NB4 (cell line): ENCODE measurements around the gene FNDC11.

ENCODE experiments used
- DNase-seq: peaks from one replicate; pipeline ENCODE4 v3.0.0; 2010; ENCODE audit warnings: low read depth
- H3K4me3 ChIP-seq: one replicate; pipeline ENCODE4 v1.5.1; 2011; ENCODE audit warnings: mild to moderate bottlenecking, low read depth, low read length, moderate library complexity
- MYC ChIP-seq: IDR thresholded peaks from 2 replicates; pipeline ENCODE4 v1.6.1; 2011; ENCODE audit warnings: low read depth, low read length
- POLR2A ChIP-seq: IDR thresholded peaks from 2 replicates; pipeline ENCODE4 v1.6.1; 2011; ENCODE audit warnings: mild to moderate bottlenecking; ENCODE audit not compliant: insufficient read length; ENCODE audit errors: extremely low read depth
- TF ChIP-seq, protein P1 (sequence below): IDR thresholded peaks from one replicate; pipeline ENCODE4 v1.5.1; 2012; ENCODE audit warnings: low read depth, low read length
- TF ChIP-seq, protein P2 (sequence below): IDR thresholded peaks from 2 replicates; pipeline ENCODE4 v1.6.1; 2011; ENCODE audit warnings: low read depth, low read length

The FNDC11 gene

DNA sequence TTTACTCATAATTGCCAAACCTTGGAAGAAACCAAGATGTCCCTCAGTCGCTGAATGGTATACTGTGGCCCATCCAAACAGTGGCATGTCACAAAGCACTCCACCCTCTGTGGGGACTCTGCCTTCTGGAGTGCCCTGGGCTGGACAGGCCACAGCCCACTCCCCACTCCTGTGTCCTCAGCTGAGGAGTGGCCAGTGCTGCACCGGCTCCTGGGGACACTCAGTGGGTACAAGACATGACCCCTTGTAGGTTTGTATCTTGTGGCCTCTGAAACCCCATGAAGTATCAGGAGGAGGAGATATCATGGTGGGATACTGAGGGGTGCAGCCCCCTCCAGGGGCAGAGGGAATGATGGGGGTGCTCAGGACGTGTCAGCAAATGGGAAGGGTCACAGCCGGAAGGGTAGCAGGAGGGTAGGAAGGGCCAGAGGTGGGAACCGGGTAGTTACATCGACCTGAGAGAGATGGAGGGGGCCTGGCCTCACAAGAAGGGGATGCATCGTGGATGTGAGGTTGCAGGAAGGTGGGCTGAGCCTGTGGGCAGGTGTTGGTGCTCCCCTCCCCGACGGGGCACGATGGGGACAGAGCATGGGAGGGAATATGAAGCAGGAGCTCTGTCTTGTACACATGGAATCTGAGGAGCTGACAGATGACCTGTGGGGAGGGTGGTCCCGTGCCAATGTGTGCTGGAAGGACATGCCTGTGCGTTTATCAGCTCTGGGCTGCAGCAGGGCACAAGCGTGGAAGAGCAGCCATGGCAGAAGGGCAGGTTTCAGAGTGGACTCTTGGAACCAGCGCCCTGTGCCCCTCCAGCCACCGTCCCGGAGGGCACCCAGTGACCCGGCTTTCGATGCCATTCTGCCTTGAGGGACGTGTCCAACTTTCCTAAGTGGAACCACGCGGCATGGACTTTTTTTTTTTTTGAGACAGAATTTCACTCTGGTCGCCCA is 31.9 kb downstream of the FNDC11 start:
- TF ChIP-seq MYC (no peak), POLR2A (no peak)
- TF ChIP-seq, protein P1, sequence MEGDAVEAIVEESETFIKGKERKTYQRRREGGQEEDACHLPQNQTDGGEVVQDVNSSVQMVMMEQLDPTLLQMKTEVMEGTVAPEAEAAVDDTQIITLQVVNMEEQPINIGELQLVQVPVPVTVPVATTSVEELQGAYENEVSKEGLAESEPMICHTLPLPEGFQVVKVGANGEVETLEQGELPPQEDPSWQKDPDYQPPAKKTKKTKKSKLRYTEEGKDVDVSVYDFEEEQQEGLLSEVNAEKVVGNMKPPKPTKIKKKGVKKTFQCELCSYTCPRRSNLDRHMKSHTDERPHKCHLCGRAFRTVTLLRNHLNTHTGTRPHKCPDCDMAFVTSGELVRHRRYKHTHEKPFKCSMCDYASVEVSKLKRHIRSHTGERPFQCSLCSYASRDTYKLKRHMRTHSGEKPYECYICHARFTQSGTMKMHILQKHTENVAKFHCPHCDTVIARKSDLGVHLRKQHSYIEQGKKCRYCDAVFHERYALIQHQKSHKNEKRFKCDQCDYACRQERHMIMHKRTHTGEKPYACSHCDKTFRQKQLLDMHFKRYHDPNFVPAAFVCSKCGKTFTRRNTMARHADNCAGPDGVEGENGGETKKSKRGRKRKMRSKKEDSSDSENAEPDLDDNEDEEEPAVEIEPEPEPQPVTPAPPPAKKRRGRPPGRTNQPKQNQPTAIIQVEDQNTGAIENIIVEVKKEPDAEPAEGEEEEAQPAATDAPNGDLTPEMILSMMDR: no peak
- TF ChIP-seq, protein P2, sequence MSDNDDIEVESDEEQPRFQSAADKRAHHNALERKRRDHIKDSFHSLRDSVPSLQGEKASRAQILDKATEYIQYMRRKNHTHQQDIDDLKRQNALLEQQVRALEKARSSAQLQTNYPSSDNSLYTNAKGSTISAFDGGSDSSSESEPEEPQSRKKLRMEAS: no peak
- no peak for DNase-seq
- no peak overlapping the region for H3K4me3 ChIP-seq

DNA sequence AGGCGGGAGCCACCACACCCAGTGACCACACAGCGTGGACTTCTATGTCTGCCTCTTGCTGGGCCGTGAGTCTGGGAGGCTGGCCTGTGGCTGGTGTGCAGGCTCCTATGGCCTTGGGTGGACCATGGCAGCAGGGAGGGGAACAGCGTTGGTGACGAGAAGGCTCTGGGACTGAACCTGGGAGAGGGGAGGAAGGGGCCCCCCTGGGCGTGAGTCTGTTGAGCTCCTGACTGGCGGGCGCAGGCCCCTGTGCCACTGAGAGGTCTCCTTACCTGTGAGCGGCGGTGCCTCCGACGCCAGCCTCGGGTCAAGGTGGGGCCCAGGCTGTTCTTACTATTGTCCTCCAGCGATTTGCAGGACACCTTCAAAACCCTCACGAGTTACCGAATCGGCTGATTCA is 32.8 kb downstream of the FNDC11 start:
- TF ChIP-seq, protein P1: no peak
- TF ChIP-seq POLR2A (no peak), MYC (no peak)
- TF ChIP-seq, protein P2: no peak
- no peak overlapping the region for H3K4me3 ChIP-seq
- no peak for DNase-seq

DNA sequence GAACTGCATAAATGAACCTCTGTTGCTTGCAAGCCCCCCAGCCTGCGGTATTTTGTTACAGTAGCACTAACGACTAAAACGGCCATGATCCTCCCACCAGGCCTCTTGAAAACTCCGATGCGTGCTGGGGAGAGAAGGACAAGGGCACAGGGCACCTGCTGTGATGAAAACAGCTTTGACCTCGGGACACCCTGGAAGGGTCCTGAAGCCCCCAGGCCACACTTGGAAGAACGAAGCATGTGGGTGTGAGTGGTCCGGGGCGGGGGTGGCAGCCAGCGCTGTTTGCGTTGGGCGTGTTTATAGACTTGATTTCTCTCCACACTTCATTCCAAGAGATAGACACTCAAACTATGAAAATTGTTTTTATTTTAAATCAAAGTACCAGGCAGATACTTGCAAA is 33.3 kb downstream of the FNDC11 start:
- DNase-seq: no peak
- H3K4me3 ChIP-seq: no peak overlapping the region
- TF ChIP-seq MYC: no peak
- TF ChIP-seq, protein P1: no peak
- TF ChIP-seq POLR2A: no peak
- TF ChIP-seq, protein P2: no peak

DNA sequence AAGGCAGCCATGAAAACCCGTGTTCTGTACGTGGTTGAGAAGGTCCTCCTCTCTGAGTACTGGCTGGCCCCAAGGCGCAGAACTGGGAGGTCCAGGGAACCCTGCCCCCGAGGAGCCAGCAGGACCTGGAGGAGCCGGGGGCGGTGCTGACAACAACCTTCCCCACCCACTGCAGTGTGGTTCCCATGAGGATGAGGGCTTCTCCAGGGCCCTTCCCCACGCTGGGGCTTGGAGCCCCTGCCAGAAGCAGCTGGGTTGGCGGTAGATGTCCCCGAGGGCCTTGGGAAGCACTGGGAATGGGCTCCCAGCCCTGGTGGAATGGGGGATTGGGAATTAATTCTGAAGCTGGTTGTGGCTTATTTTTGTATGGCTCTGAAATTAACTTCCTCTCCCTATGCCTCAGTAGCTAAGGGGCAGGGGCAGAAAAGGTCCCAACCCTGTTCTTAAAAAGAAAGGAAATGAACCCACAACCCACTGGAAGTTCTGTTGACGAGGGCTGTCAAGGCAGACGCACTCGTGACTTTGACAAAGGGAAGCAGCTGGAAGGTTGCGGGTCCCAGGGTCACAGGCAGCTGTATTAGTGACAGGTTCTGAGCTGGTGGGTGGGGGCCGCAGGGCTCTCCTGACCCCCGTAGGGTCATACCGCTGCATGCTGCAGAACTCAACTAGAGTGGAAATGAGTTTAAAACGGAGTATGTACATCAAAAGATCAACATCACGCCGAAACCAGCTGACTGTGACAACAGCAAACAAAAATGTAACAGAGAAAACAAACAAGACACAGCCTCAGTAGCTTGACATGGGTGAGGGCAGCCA is 34.0 kb downstream of the FNDC11 start:
- no peak overlapping the region for H3K4me3 ChIP-seq
- no peak for TF ChIP-seq MYC
- no peak for TF ChIP-seq POLR2A
- TF ChIP-seq, protein P2: no peak
- TF ChIP-seq, protein P1: no peak
- DNase-seq: no peak

DNA sequence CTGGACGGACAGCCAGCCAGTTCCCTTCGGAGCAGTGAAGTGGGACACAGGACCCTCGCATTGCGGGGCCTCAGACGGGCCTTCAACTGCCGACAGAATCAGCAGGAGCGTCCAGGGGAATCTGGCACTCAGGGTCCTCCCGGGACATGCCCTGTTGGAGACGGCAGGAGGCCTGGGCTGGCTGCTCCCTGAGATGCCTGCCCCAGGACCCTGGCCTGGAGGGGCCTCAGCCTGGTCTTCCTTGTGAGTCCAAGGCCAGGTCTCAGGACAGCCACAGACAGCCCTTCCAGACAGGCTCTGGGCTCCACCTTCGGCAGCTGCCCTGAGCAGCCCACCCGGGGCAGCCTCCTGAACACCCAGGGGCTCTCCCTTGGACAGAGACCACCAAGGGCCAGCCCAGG is 34.7 kb downstream of the FNDC11 start:
- TF ChIP-seq POLR2A: no peak
- TF ChIP-seq, protein P1: no peak
- TF ChIP-seq MYC: no peak
- TF ChIP-seq, protein P2: no peak
- no peak for DNase-seq
- no peak overlapping the region for H3K4me3 ChIP-seq
